Activated naive CD4-positive, alpha-beta T cell treated with Interleukin-2 at 50 U/mL for 16 hours (primary cell): ENCODE results near the gene MZT2B.
"Not testable (repeated sequence)": the region's sequence is repeated elsewhere in the genome, so short reads cannot be mapped to it uniquely, and the experiment has no call there.

ENCODE experiments used
- DNase-seq: peaks from one replicate; pipeline ENCODE4 v3.0.0-alpha.2; 2020

MZT2B gene

GRCh38 chr2:130220505-130220904, 38.4 kb downstream of the MZT2B start:
- not testable (repeated sequence) for DNase-seq

GRCh38 chr2:130222523-130222922, 40.5 kb downstream of the MZT2B start:
- DNase-seq: not testable (repeated sequence)

- DNase-seq: not testable (repeated sequence)
Measured at GRCh38 chr2:130228005-130228404, 45.9 kb downstream of the MZT2B start.

- DNase-seq: not testable (repeated sequence)
Measured at GRCh38 chr2:130228467-130229160, 46.6 kb downstream of the MZT2B start.

- DNase-seq: peak; percentile 32
Measured at GRCh38 chr2:130229161-130229510, 47.1 kb downstream of the MZT2B start.

GRCh38 chr2:130230376-130230775, 48.3 kb downstream of the MZT2B start:
- DNase-seq: not testable (repeated sequence)

- DNase-seq: not testable (repeated sequence)
Measured at GRCh38 chr2:130230907-130231306, 48.8 kb downstream of the MZT2B start.

- no peak for DNase-seq
Measured at GRCh38 chr2:130231656-130232055, 49.6 kb downstream of the MZT2B start.

GRCh38 chr2:130233066-130233465, 51.0 kb downstream of the MZT2B start:
- not testable (repeated sequence) for DNase-seq

- DNase-seq: not testable (repeated sequence)
Measured at GRCh38 chr2:130239581-130239980, 57.5 kb downstream of the MZT2B start.
